Lower lobe of right lung (tissue), 2 donors: Measurements from ENCODE around the gene PLXNA4. TPM values are rescaled to one million over a fixed set of nuclear protein-coding genes. Genes with fewer than 3 reads are reported as not detected.
A peak's percentile ranks its signal among the peaks of the same experiment; 100 is the strongest.

Experiments
- ATAC-seq, 2 donors: fragments of 200-7000 bp; cut with Tn5 transposase; one replicate each; pipeline ENCODE4 v1.9.1; 2020 to 2022; ENCODE audit warnings: mild to moderate bottlenecking in 2 of 2, moderate library complexity in 2 of 2
- DNase-seq: peaks from one replicate; pipeline ENCODE4 v3.0.0-alpha.2; 2020
- H3K27ac ChIP-seq: fragments of 200-600 bp; one replicate; pipeline ENCODE4 v1.8.0; 2022
- H3K27me3 ChIP-seq: fragments of 200-600 bp; one replicate; pipeline ENCODE4 v1.8.0; 2022; ENCODE audit warnings: low read depth
- H3K36me3 ChIP-seq: fragments of 200-600 bp; one replicate; pipeline ENCODE4 v1.8.0; 2022; ENCODE audit warnings: mild to moderate bottlenecking
- H3K4me1 ChIP-seq: fragments of 200-600 bp; one replicate; pipeline ENCODE4 v1.8.0; 2022
- H3K4me3 ChIP-seq: fragments of 200-600 bp; one replicate; pipeline ENCODE4 v1.8.0; 2022; ENCODE audit warnings: mild to moderate bottlenecking
- H3K9me3 ChIP-seq: fragments of 200-600 bp; one replicate; pipeline ENCODE4 v1.8.0; 2022
- intact Hi-C: fragments of 100-400 bp; cut with DNase I; formaldehyde crosslinking; loops from one replicate; pipeline ENCODE4 v1.11.0; 2022
- total RNA-seq: library from RNA; stranded (reverse); fragmentation: NEBNext Ultra II Directional; extraction: Animal tissue kit (Norgen Biotek cat#: 25700); gene quantifications from one replicate; pipeline ENCODE4 v1.2.1, GENCODE V29; 2021
- TF ChIP-seq, protein P1 (sequence below): fragments of 200-600 bp; IDR thresholded peaks from one replicate; pipeline ENCODE4 v1.8.0; 2022; ENCODE audit warnings: antibody characterized with exemption, mild to moderate bottlenecking
- donor health status: DM: no; HTN: yes; CAD: no; lungs with severe emphysema.

PLXNA4 gene
- total RNA-seq, 1 donor from 2014 or later: 4.3 TPM

DNA sequence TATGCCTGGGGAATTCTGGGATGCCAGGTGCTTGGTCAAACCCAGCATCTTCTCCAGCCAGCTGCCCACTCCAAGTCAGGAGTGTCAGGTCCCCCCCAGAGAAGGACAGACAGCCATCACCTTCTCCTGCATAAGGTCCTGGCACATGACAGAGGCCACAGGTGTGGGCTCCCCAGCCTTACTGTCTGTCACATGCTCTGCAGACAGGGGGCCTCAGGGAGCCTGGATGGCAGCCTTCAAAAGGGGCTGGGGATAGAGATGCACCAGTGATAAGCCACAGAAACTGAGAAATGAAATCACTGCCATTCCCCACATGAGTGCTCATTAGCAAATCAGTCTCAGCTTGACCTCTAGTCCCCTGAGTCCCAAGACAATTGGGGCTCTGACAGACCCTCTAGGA, 72.9 kb downstream of the PLXNA4 start:
- Histone ChIP-seq H3K27me3 (no peaks in the 10 kb centered on the region), H3K27ac (no peak overlapping the region), H3K4me3 (no peak overlapping the region), H3K4me1 (no peaks in the 10 kb centered on the region), H3K9me3 (no peaks in the 10 kb centered on the region), H3K36me3 (no peaks in the 10 kb centered on the region)
- intact Hi-C loops: no loop called here
- TF ChIP-seq, protein P1, sequence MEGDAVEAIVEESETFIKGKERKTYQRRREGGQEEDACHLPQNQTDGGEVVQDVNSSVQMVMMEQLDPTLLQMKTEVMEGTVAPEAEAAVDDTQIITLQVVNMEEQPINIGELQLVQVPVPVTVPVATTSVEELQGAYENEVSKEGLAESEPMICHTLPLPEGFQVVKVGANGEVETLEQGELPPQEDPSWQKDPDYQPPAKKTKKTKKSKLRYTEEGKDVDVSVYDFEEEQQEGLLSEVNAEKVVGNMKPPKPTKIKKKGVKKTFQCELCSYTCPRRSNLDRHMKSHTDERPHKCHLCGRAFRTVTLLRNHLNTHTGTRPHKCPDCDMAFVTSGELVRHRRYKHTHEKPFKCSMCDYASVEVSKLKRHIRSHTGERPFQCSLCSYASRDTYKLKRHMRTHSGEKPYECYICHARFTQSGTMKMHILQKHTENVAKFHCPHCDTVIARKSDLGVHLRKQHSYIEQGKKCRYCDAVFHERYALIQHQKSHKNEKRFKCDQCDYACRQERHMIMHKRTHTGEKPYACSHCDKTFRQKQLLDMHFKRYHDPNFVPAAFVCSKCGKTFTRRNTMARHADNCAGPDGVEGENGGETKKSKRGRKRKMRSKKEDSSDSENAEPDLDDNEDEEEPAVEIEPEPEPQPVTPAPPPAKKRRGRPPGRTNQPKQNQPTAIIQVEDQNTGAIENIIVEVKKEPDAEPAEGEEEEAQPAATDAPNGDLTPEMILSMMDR: no peak
- DNase-seq (no peak), ATAC-seq (no peak)

GRCh38 chr7:132501956-132502355, 74.3 kb downstream of the PLXNA4 start:
- ATAC-seq (no peak), DNase-seq (no peak)
- TF ChIP-seq, protein P1: no peak
- Histone ChIP-seq H3K27ac (no peak overlapping the region), H3K4me1 (no peaks in the 10 kb centered on the region), H3K9me3 (no peaks in the 10 kb centered on the region), H3K4me3 (no peak overlapping the region), H3K27me3 (no peaks in the 10 kb centered on the region), H3K36me3 (no peaks in the 10 kb centered on the region)
- intact Hi-C loops: no loop called here

DNA sequence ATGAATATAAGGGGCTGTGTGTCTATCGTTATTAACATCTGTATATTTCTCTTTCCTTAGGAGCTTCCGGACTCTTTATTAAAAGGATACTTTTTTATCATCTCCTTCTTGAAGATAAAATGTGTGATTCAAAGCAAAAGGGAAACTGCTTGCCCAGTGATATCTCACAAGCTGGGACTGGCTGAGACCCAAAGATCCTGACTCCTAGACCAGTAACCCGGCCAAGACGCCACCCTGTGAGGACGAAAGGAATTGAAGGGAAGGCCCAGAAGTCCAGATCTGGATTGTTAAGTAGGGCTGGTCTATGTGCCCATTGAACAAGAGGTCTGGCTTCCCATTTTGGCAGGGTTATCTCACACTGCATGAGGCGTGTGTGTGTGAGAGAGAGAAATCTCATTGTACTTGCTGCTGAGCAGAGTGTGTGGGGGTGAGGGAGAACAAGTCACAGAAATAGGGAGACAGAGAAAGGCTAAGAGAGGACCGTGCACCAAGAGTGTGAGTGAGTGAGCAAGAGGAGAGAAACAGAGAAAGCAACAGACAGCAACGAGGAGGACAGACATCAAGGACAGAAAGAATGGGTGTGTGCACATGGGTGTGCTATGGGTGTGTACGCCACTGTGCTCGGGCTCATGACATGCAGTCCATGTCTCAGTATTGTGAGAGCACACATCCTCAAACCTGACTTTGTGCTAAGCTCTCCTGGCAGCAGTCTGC, 75.4 kb downstream of the PLXNA4 start:
- no peaks in the 10 kb centered on the region for H3K9me3 ChIP-seq
- intact Hi-C loops: no loop called here
- peak; percentile 38 to 53 for ATAC-seq
- H3K4me1 ChIP-seq: no peaks in the 10 kb centered on the region
- H3K4me3 ChIP-seq: no peak overlapping the region
- TF ChIP-seq, protein P1: peak; percentile 32
- no peak for DNase-seq
- no peaks in the 10 kb centered on the region for H3K36me3 ChIP-seq
- no peaks in the 10 kb centered on the region for H3K27me3 ChIP-seq
- H3K27ac ChIP-seq: no peak overlapping the region

DNA sequence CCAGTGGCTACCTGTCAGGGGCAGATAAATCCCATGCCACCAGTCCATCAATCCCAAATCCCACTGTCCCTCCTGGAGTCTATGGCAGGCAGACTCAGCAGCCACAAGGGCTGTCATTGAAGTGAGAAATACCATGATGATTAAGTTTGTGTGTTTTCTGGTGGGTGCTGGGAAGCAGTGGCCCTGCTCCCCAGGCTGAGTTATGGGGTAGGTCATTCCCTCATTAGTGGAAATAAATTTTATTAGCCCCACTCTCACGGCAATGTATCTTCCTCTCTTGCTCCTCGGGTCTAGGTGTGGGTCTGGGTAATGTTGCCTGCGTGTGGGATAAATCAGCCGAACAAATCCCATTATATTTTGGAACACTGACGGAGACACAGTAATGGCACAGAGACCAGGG, 76.8 kb downstream of the PLXNA4 start:
- Histone ChIP-seq H3K36me3 (no peaks in the 10 kb centered on the region), H3K27ac (no peak overlapping the region), H3K27me3 (no peaks in the 10 kb centered on the region), H3K4me3 (no peak overlapping the region), H3K9me3 (no peaks in the 10 kb centered on the region), H3K4me1 (no peaks in the 10 kb centered on the region)
- DNase-seq (no peak), ATAC-seq (no peak)
- TF ChIP-seq, protein P1: no peak
- intact Hi-C loops: no loop called here

GRCh38 chr7:132499065-132499464, 77.2 kb downstream of the PLXNA4 start:
- no peaks in the 10 kb centered on the region for H3K9me3 ChIP-seq
- H3K4me3 ChIP-seq: no peak overlapping the region
- no peak overlapping the region for H3K27ac ChIP-seq
- TF ChIP-seq, protein P1: no peak
- ATAC-seq (no peak), DNase-seq (no peak)
- no peaks in the 10 kb centered on the region for H3K27me3 ChIP-seq
- intact Hi-C loops: no loop called here
- no peaks in the 10 kb centered on the region for H3K4me1 ChIP-seq
- H3K36me3 ChIP-seq: no peaks in the 10 kb centered on the region
